Pancreas (tissue), 10 donors: ENCODE measurements around the gene CHRNE. TPM values are rescaled to one million over a fixed set of nuclear protein-coding genes. Genes with fewer than 3 reads are reported as not detected.
A peak's percentile ranks its signal among the peaks of the same experiment; 100 is the strongest.
"Not testable (repeated sequence)": the region's sequence is repeated elsewhere in the genome, so short reads cannot be mapped to it uniquely, and the experiment has no call there.

Source experiments
- ATAC-seq, 4 donors: fragments of 200-7000 bp; cut with Tn5 transposase; one replicate each; pipeline versions ENCODE4 v1.8.0 to v1.9.1; 2020; ENCODE audit warnings: mild to moderate bottlenecking in 4 of 4, moderate library complexity in 4 of 4
- DNase-seq, 6 donors: peaks; one replicate each; pipeline ENCODE4 v3.0.0-alpha.2; 2020
- FAIRE-seq: peaks from 2 replicates; lab custom pipeline; 2012; peaks lifted over from hg19 to GRCh38; lab: Jason Lieb, UNC
- H3K27ac ChIP-seq, 4 donors: fragments of 200-600 bp; sonication (generic); 1 replicate in 3 of 4; 2 replicates in 1 of 4; pipeline versions ENCODE4 v1.5.0 to v1.8.0; 2020
- H3K27me3 ChIP-seq, 4 donors: fragments of 200-600 bp; one replicate each; pipeline ENCODE4 v1.8.0; 2021
- H3K36me3 ChIP-seq, 3 donors: fragments of 200-600 bp; sonication (generic) in 1 of 3; one replicate each; pipeline versions ENCODE4 v1.5.0 to v1.8.0; 2020 to 2021
- H3K4me1 ChIP-seq, 3 donors: fragments of 200-600 bp; one replicate each; pipeline ENCODE4 v1.8.0; 2021
- H3K4me3 ChIP-seq, 4 donors: fragments of 200-600 bp; sonication (generic) in 2 of 4; one replicate each; pipeline versions ENCODE4 v1.5.0 to v1.8.0; 2020 to 2021
- H3K9me3 ChIP-seq, 4 donors: fragments of 200-600 bp; one replicate each; pipeline ENCODE4 v1.8.0; 2021
- WGBS, 2 donors: extraction: QIAGEN DNeasy Blood & Tissue Kit; methylation state at CpG; one replicate each; pipeline ENCODE4 v1.1.7; 2013; 5-methylcytosine and 5-hydroxymethylcytosine counted together
- intact Hi-C, 3 donors: fragments of 100-400 bp; cut with DNase I; formaldehyde crosslinking; loops; one replicate each; pipeline versions ENCODE4 v1.11.1 to v1.14.2; 2022
- polyA plus RNA-seq, 2 donors: library from polyadenylated mRNA; stranded (reverse); fragments of 200-250 nt; gene quantifications; one replicate each; pipeline ENCODE4 v1.2.3, GENCODE V29; 2013
- total RNA-seq, 6 donors: library from RNA; stranded (reverse); fragmentation: NEBNext Ultra II Directional in 4 of 6; extraction: Animal tissue kit (Norgen Biotek cat#: 25700) in 4 of 6; gene quantifications; one replicate each; pipeline versions ENCODE4 v1.2.1 to v1.2.4, GENCODE V29; 2021 to 2023
- TF ChIP-seq, protein P1 (sequence below), 4 donors: fragments of 200-600 bp; sonication (generic) in 3 of 4; IDR thresholded peaks; one replicate each; pipeline versions ENCODE4 v1.5.0 to v1.8.0; 2021; ENCODE audit warnings: antibody characterized with exemption in 4 of 4
- donor health status: healthy with polysubstance abuse.
- donor health status: DM: no; HTN: no; CAD: no; lungs with moderate emphysema.
- donor health status: DM: no; HTN: no; CAD: no.
- donor health status: control.
- donor health status: control.
- donor health status: Bipolar disorder and iron deficiency.
- donor health status: DM: yes; HTN: yes; CAD: no.
- donor health status: DM: no; HTN: no; CAD: no.
- donor health status: DM: no; HTN: no; CAD: no.
- donor health status: DM: yes; HTN: yes; CAD: no.

CHRNE gene
- total and polyA plus RNA-seq, 8 donors: 0.76 to 2.0 (median 1.3) TPM

DNA sequence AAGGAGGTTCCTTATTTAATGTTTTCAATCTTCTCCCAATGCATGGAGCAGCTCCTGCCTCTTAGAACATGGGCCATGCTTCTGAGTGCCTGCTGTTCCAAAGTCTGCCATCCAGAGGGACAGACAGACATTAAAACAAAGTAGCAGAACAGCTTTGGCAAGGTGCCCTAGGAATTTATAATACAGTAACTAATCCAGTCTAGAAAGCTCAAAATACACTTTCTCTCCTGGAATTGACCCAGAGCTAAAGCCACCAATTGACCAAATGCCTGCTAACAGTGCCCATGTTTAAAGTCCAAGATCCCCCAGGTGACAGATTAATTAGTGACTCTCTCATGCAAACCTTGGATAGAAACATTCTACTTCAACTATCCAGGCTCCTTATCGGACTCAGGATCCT lies 11.1 kb upstream of the CHRNE start:
- WGBS, 2 donors: 40% methylated on average over 1 of the region's 1 CpG
- Histone ChIP-seq H3K9me3 (no peaks in the 10 kb centered on the region), H3K27ac (no peak overlapping the region), H3K27me3 (no peaks in the 10 kb centered on the region), H3K4me1 (peaks cover 0 to 4% (median 0%) of the 10 kb centered on the region in 3 donors), H3K36me3 (no peaks in the 10 kb centered on the region), H3K4me3 (no peak overlapping the region)
- FAIRE-seq (no peak), DNase-seq (no peak), ATAC-seq (peak in 1 of 4 donors; percentile 31)
- TF ChIP-seq, protein P1, sequence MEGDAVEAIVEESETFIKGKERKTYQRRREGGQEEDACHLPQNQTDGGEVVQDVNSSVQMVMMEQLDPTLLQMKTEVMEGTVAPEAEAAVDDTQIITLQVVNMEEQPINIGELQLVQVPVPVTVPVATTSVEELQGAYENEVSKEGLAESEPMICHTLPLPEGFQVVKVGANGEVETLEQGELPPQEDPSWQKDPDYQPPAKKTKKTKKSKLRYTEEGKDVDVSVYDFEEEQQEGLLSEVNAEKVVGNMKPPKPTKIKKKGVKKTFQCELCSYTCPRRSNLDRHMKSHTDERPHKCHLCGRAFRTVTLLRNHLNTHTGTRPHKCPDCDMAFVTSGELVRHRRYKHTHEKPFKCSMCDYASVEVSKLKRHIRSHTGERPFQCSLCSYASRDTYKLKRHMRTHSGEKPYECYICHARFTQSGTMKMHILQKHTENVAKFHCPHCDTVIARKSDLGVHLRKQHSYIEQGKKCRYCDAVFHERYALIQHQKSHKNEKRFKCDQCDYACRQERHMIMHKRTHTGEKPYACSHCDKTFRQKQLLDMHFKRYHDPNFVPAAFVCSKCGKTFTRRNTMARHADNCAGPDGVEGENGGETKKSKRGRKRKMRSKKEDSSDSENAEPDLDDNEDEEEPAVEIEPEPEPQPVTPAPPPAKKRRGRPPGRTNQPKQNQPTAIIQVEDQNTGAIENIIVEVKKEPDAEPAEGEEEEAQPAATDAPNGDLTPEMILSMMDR (IDR thresholded peaks at IDR 0.05): no peak
- intact Hi-C loops: loop anchor here in 1 of 3 donors (10.0 kb wide), 1 partner anchor 141 kb away; no protein-coding TSS in a partner anchor

DNA sequence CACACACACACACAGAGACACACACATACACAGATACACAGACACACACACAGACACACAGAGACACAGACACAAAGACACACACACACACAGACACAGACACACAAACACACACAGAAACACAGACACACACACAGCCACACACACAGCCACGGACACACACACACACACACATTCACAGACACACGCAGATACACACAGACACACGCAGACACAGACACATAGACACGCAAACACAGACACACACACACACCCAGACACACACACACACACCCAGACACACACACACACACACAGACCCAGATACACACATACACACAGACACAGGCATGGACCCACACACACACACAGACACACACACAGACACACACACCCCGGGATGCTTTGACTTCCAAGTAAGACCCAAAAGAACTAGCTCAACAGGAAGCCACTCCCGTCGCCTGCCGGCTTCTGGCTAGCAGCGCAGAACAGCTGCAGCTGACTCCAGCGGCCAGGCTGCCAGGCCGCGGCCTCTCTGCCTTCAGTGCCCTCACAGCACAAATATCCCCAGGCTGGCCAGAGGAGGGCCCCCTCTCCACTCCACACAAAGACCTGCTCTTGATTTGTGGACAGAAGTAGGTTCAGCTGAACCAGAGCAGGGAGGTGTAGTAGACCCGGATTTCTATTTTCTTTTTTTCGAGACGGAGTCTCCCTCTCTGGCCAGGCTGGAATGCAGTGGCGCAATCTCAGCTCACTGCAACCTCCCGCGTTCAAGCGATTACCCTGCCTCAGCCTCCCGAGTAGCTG lies 6.0 kb upstream of the CHRNE start:
- Histone ChIP-seq H3K4me3 (no peak overlapping the region), H3K27ac (peak overlapping the region in 3 of 4 donors; percentile 15 to 60 (median 29)), H3K4me1 (peaks cover 0 to 4% (median 0%) of the 10 kb centered on the region in 3 donors), H3K36me3 (no peaks in the 10 kb centered on the region), H3K9me3 (no peaks in the 10 kb centered on the region), H3K27me3 (no peaks in the 10 kb centered on the region)
- TF ChIP-seq, protein P1 (IDR thresholded peaks at IDR 0.05): peak; percentile 63 to 81 (median 76)
- peak; percentile 97 to 99 (median 99) for ATAC-seq
- 15 to 20% methylated on average over 20 of the region's 20 CpGs for WGBS, 2 donors
- FAIRE-seq: no peak
- DNase-seq: peak; percentile 86 to 96 (median 89)
- intact Hi-C loops: loop anchor here in 1 of 3 donors (10.0 kb wide), 1 partner anchor 156 kb away; no protein-coding TSS in a partner anchor

DNA sequence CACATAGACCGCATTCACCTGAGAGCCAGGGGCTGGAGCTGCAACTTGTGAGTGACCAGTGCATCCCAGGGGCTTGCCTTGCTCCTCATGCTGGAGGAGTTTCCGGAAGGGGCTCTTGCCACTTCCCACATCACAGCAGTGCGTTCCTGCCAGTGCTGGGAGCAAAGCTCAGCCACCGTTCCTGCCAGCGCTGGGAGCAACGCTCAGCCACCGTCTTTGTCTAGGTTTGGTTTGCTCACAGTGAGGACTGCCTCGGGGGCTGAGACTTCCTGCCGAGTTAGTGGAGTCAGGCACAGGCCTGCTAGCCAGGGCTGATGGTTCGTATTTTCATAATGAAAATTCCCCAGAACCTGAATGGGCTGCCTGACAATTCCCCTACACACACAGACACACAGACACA lies 5.4 kb upstream of the CHRNE start:
- WGBS, 2 donors: 66 to 79% methylated on average over 10 of the region's 10 CpGs
- ATAC-seq (no peak), DNase-seq (peak in 1 of 6 donors; percentile 30), FAIRE-seq (no peak)
- H3K4me3 ChIP-seq: no peak overlapping the region
- peaks cover 0 to 4% (median 2%) of the 10 kb centered on the region in 3 donors for H3K4me1 ChIP-seq
- no peaks in the 10 kb centered on the region for H3K27me3 ChIP-seq
- no peaks in the 10 kb centered on the region for H3K9me3 ChIP-seq
- H3K27ac ChIP-seq: no peak overlapping the region
- no peaks in the 10 kb centered on the region for H3K36me3 ChIP-seq
- intact Hi-C loops: loop anchor here in 1 of 3 donors (10.0 kb wide), 1 partner anchor 156 kb away; no protein-coding TSS in a partner anchor
- TF ChIP-seq, protein P1 (IDR thresholded peaks at IDR 0.05): no peak

DNA sequence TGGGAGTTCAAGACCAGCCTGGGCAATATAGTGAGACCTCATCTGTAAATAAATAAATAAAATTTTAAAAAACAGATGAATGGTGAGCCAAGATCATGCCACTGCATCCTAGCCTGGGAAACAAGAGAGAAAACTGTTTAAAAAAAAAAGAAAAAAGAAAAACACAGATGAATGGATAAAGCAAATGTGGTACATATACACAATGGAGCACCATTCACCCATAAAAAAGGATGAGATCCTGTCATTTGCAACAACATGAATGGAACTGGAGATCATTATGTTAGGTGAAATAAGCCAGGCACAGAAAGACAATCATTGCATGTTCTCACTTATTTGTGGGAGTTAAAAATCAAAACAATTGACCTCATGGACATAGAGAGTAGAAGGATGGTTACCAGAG lies 3.7 kb upstream of the CHRNE start:
- not testable (repeated sequence) for H3K9me3 ChIP-seq, ATAC-seq, H3K36me3 ChIP-seq, DNase-seq, FAIRE-seq, H3K4me1 ChIP-seq, H3K4me3 ChIP-seq, H3K27me3 ChIP-seq, H3K27ac ChIP-seq
- intact Hi-C loops: loop anchor here in 1 of 3 donors (10.0 kb wide), 1 partner anchor 158 kb away; no protein-coding TSS in a partner anchor

DNA sequence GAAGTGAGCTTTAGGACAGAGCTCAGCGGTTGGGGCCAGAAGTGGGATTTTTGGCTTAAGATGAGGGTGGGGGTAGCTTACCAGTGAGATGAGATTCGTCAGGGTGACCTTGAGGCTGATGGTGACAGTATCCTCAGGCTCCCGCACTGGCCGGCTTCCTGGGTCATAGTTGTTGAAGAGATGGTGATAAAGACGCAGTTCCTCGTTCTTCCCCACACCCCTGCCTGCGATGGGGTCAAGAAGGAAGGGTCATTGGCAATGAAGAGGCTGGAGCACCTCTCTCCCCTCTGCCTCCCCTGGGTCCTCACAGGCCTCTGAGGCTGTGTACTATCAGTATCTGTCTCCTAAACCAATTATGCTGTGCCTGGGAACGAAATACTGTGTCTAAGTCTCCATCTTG lies 358 bp downstream of the CHRNE start:
- intact Hi-C loops: loop anchor here in 1 of 3 donors (10.0 kb wide), 1 partner anchor 162 kb away; no protein-coding TSS in a partner anchor
- no peak for FAIRE-seq

More for the DNA sequence above, 358 bp downstream of the CHRNE start:
- Histone ChIP-seq H3K27me3 (no peaks in the 10 kb centered on the region), H3K4me1 (peaks cover 0 to 9% (median 4%) of the 10 kb centered on the region in 3 donors), H3K9me3 (no peaks in the 10 kb centered on the region), H3K27ac (peak overlapping the region in 1 of 4 donors; percentile 74), H3K4me3 (no peak overlapping the region), H3K36me3 (no peaks in the 10 kb centered on the region)
- DNase-seq (peak in 2 of 6 donors; percentile 20 to 33), ATAC-seq (no peak)
- TF ChIP-seq, protein P1 (IDR thresholded peaks at IDR 0.05): no peak
- 63 to 64% methylated on average over 8 of the region's 8 CpGs for WGBS, 2 donors
